ENCODE results near the gene NACC1.

The NACC1 gene

GRCh38 chr19:13132471-13133180, 14.6 kb downstream of the NACC1 start:
- no peak for TF ChIP-seq ZBTB44 (tag by site-specific recombination; IDR thresholded peaks at IDR 0.05)
- TF ChIP-seq GFI1B (tag by site-specific recombination; IDR thresholded peaks at IDR 0.05), result no peak
- TF ChIP-seq ZNF623 (tag by site-specific recombination; IDR thresholded peaks at IDR 0.05), result peak; percentile 86
- TF ChIP-seq, protein P1, sequence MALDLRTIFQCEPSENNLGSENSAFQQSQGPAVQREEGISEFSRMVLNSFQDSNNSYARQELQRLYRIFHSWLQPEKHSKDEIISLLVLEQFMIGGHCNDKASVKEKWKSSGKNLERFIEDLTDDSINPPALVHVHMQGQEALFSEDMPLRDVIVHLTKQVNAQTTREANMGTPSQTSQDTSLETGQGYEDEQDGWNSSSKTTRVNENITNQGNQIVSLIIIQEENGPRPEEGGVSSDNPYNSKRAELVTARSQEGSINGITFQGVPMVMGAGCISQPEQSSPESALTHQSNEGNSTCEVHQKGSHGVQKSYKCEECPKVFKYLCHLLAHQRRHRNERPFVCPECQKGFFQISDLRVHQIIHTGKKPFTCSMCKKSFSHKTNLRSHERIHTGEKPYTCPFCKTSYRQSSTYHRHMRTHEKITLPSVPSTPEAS (tag by site-specific recombination; IDR thresholded peaks at IDR 0.05), result no peak
- no peak for TF ChIP-seq ZBTB8A (tag by site-specific recombination; IDR thresholded peaks at IDR 0.05)
- TF ChIP-seq, protein P2, sequence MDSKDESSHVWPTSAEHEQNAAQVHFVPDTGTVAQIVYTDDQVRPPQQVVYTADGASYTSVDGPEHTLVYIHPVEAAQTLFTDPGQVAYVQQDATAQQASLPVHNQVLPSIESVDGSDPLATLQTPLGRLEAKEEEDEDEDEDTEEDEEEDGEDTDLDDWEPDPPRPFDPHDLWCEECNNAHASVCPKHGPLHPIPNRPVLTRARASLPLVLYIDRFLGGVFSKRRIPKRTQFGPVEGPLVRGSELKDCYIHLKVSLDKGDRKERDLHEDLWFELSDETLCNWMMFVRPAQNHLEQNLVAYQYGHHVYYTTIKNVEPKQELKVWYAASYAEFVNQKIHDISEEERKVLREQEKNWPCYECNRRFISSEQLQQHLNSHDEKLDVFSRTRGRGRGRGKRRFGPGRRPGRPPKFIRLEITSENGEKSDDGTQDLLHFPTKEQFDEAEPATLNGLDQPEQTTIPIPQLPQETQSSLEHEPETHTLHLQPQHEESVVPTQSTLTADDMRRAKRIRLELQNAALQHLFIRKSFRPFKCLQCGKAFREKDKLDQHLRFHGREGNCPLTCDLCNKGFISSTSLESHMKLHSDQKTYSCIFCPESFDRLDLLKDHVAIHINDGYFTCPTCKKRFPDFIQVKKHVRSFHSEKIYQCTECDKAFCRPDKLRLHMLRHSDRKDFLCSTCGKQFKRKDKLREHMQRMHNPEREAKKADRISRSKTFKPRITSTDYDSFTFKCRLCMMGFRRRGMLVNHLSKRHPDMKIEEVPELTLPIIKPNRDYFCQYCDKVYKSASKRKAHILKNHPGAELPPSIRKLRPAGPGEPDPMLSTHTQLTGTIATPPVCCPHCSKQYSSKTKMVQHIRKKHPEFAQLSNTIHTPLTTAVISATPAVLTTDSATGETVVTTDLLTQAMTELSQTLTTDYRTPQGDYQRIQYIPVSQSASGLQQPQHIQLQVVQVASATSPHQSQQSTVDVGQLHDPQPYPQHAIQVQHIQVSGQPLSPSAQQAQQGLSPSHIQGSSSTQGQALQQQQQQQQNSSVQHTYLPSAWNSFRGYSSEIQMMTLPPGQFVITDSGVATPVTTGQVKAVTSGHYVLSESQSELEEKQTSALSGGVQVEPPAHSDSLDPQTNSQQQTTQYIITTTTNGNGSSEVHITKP (tag by site-specific recombination; IDR thresholded peaks at IDR 0.05), result no peak
- no peak for TF ChIP-seq ZNF114 (tag by site-specific recombination; IDR thresholded peaks at IDR 0.05)
- no peak for TF ChIP-seq ZNF24 (tag by site-specific recombination; IDR thresholded peaks at IDR 0.05)
- 0 out of 2 replicates have a peak, but pooled peaks have one; percentile 22 for TF ChIP-seq PRDM1 (tag by site-specific recombination; IDR thresholded peaks at IDR 0.05)
- TF ChIP-seq ZNF121 (tag by site-specific recombination; IDR thresholded peaks at IDR 0.05), result no peak
- no peak for TF ChIP-seq IKZF3 (tag by site-specific recombination; IDR thresholded peaks at IDR 0.05)
- no peak for TF ChIP-seq ZNF629 (tag by site-specific recombination; IDR thresholded peaks at IDR 0.05)
- no peak for TF ChIP-seq ZFP41 (tag by site-specific recombination; IDR thresholded peaks at IDR 0.05; ENCODE audit: borderline replicate concordance)
- no peak for TF ChIP-seq ZNF433 (tag by site-specific recombination; IDR thresholded peaks at IDR 0.05; ENCODE audit: low read depth)
- TF ChIP-seq MZF1 (tag by site-specific recombination; IDR thresholded peaks at IDR 0.05; ENCODE audit: borderline replicate concordance), result no peak
- TF ChIP-seq ZNF830 (tag by site-specific recombination; IDR thresholded peaks at IDR 0.05; ENCODE audit: low read depth), result no peak
- ChIA-PET POLR2A (interaction anchor here (0.7 to 1.5 kb wide), 4 partner anchors 9 to 27 kb away, joined by 3 to 6 read pairs (median 4); partner anchors contain the start of genes IER2 and STX10), CTCF (interaction anchor here (0.6 to 1.6 kb wide), 3 partner anchors 10 to 1826 kb away, joined by 3 to 5 read pairs (median 3); no protein-coding TSS in a partner anchor)
- H3K9me3 ChIP-seq (ENCODE audit: control insufficient read depth, insufficient read depth, low read depth, low read length), result no peaks in the 10 kb centered on the region
- H3K4me1 ChIP-seq (ENCODE audit: control insufficient read depth, insufficient read depth, low read length), result no peaks in the 10 kb centered on the region
- peaks cover 7 to 55% of the 10 kb centered on the region in 2 experiments; a peak in 2 of 3 replicates for H3K36me3 ChIP-seq (ENCODE audit: control insufficient read depth in 2 of 2, insufficient read depth in 1 of 2, low read length in 2 of 2)
- no peak overlapping the region; the same call in 1 of the 2 replicates for H3K27ac ChIP-seq (ENCODE audit: extremely low read depth, low read depth, low read length)
- H3K4me3 ChIP-seq (ENCODE audit: low read depth, low read length), result no peak overlapping the region

GRCh38 chr19:13133241-13133870, 15.3 kb downstream of the NACC1 start:
- Histone ChIP-seq H3K36me3 (ENCODE audit: control insufficient read depth in 2 of 2, insufficient read depth in 1 of 2, low read length in 2 of 2) (peaks cover 7 to 57% of the 10 kb centered on the region in 2 experiments; a peak in 2 of 3 replicates), H3K27ac (ENCODE audit: extremely low read depth, low read depth, low read length) (no peak overlapping the region), H3K4me1 (ENCODE audit: control insufficient read depth, insufficient read depth, low read length) (no peaks in the 10 kb centered on the region), H3K4me3 (ENCODE audit: low read depth, low read length) (no peak overlapping the region), H3K9me3 (ENCODE audit: control insufficient read depth, insufficient read depth, low read depth, low read length) (no peaks in the 10 kb centered on the region)
- CTCF ChIA-PET, result interaction anchor here (1.6 kb wide), 1 partner anchor 9 kb away, joined by 5 read pairs; no protein-coding TSS in a partner anchor
- TF ChIP-seq ZNF114 (tag by site-specific recombination; IDR thresholded peaks at IDR 0.05) (no peak), ZFP3 (tag by site-specific recombination; IDR thresholded peaks at IDR 0.05; ENCODE audit: low read depth) (no peak), ZNF621 (tag by site-specific recombination; IDR thresholded peaks at IDR 0.05) (no peak), ZNF155 (tag by site-specific recombination; IDR thresholded peaks at IDR 0.05) (no peak), HOXD13 (CRISPR knock-in tag; IDR thresholded peaks at IDR 0.05; ENCODE audit: borderline replicate concordance) (no peak), ZNF626 (tag by site-specific recombination; IDR thresholded peaks at IDR 0.05) (no peak), ZFP37 (tag by site-specific recombination; IDR thresholded peaks at IDR 0.05) (no peak), TRIM28 (IDR thresholded peaks at IDR 0.05; ENCODE audit: borderline replicate concordance, low read length) (no peak), KLF9 (tag by site-specific recombination; IDR thresholded peaks at IDR 0.05; ENCODE audit: low read depth) (no peak)
- POLR2A ChIA-PET, result interaction anchor here (0.6 to 1.5 kb wide), 3 partner anchors 8 to 1299 kb away, joined by 3 to 6 read pairs (median 4); partner anchors contain the start of genes IER2 and STX10
